HCT116 (cell line): Measurements from ENCODE around the gene DGCR6L. TPM values are rescaled to one million over a fixed set of nuclear protein-coding genes. Genes with fewer than 3 reads are reported as not detected.
A peak's percentile ranks its signal among the peaks of the same experiment; 100 is the strongest.
"Not testable (repeated sequence)": the region's sequence is repeated elsewhere in the genome, so short reads cannot be mapped to it uniquely, and the experiment has no call there.

Experiments used
- ATAC-seq: fragments of 200-7000 bp; cut with Tn5 transposase; 2 replicates; pipeline ENCODE4 v1.9.1; 2020; ENCODE audit warnings: mild to moderate bottlenecking, moderate library complexity
- BruUV-seq: library from RNA; stranded (reverse); fragments of 400-500 nt; replicated peaks from 2 replicates; lab custom pipeline; 2021; lab: Mats Ljungman, UMichigan
- CTCF ChIA-PET: fragments of 300-600 bp; sonication (Branson Sonifier 250); formaldehyde crosslinking; loops from one replicate; lab custom pipeline; 2021; ENCODE audit warnings: antibody characterized with exemption; lab: Charles Lee
- POLR2A ChIA-PET: fragments of 300-600, 350-600 bp; sonication (Branson Sonifier 250); formaldehyde crosslinking; loops from one replicate; lab custom pipeline; 2021; ENCODE audit warnings: antibody characterized with exemption; lab: Charles Lee
- RAD21 ChIA-PET, 2 experiments: fragments of 300-600 bp; sonication (Branson Sonifier 250); formaldehyde crosslinking; loops; one replicate each; lab custom pipeline; 2023; ENCODE audit warnings: low total read pairs in 2 of 2; ENCODE audit not compliant: uncharacterized antibody in 2 of 2, unreplicated experiment in 2 of 2, low non-redundant PET in 1 of 2; lab: Charles Lee
- DNase-seq: peaks from one replicate; pipeline ENCODE4 v3.0.0-alpha.2; 2010; ENCODE audit warnings: low read depth, low spot score
- H2AFZ ChIP-seq: fragments of 200-600 bp; shearing (Covaris generic), sonication (generic); 2 replicates; pipeline ENCODE4 v1.6.1; 2017; ENCODE audit warnings: low read depth, mixed run types, mixed read lengths, antibody characterized with exemption, low read length; ENCODE audit not compliant: poor library complexity, severe bottlenecking
- H3K27ac ChIP-seq: 2 replicates; pipeline ENCODE4 v1.5.1; 2012; ENCODE audit warnings: low read depth, low read length
- H3K27me3 ChIP-seq: fragments of 200-600 bp; sonication (generic); 2 replicates; pipeline ENCODE4 v1.6.1; 2016; ENCODE audit warnings: mixed run types, low read length, mixed read lengths; ENCODE audit not compliant: insufficient read depth
- H3K36me3 ChIP-seq, 2 experiments: fragments of 200-500 bp in 1 of 2; fragments of 200-600 bp in 1 of 2; sonication (Bioruptor generic) in 1 of 2; sonication (generic) in 1 of 2; 2 replicates each; pipeline versions ENCODE4 v1.5.1 to v1.6.1; 2014 to 2016; ENCODE audit warnings: low read length in 2 of 2, inconsistent platforms in 1 of 2, mixed read lengths in 1 of 2, mixed run types in 1 of 2; ENCODE audit not compliant: insufficient read depth in 2 of 2, control insufficient read depth in 1 of 2
- H3K4me1 ChIP-seq, 2 experiments: fragments of 200-600 bp in 1 of 2; sonication (generic) in 1 of 2; 2 replicates each; pipeline versions ENCODE4 v1.5.1 to v1.6.1; 2012 to 2017; ENCODE audit warnings: low read length in 2 of 2, inconsistent platforms in 1 of 2, mild to moderate bottlenecking in 1 of 2, mixed read lengths in 1 of 2, mixed run types in 1 of 2, moderate library complexity in 1 of 2; ENCODE audit not compliant: insufficient read depth in 2 of 2, control insufficient read depth in 1 of 2
- H3K4me2 ChIP-seq: fragments of 200-600 bp; sonication (generic); 2 replicates; pipeline ENCODE4 v1.6.1; 2017; ENCODE audit warnings: mixed run types, low read length, mixed read lengths
- H3K4me3 ChIP-seq, 2 experiments: fragments of 200-600 bp in 1 of 2; sonication (generic) in 1 of 2; replicated peaks in 1 of 2; 2 replicates each; pipeline ENCODE4 v1.5.1; 2011 to 2016; ENCODE audit warnings: low read length in 2 of 2, control low read depth in 1 of 2, low read depth in 1 of 2, mild to moderate bottlenecking in 1 of 2, mixed read lengths in 1 of 2, mixed run types in 1 of 2
- H3K79me2 ChIP-seq: fragments of 200-600 bp; sonication (generic); 2 replicates; pipeline ENCODE4 v1.6.1; 2017; ENCODE audit warnings: mild to moderate bottlenecking, mixed run types, low read length, moderate library complexity, mixed read lengths; ENCODE audit not compliant: insufficient read depth
- H3K9ac ChIP-seq: fragments of 200-600 bp; sonication (generic); 2 replicates; pipeline ENCODE4 v1.6.1; 2016; ENCODE audit warnings: low read length, mixed read lengths
- H3K9me2 ChIP-seq: fragments of 200-600 bp; sonication (generic), shearing (Covaris generic); 2 replicates; pipeline ENCODE4 v1.6.1; 2017; ENCODE audit warnings: mixed run types, mild to moderate bottlenecking, moderate library complexity; ENCODE audit not compliant: insufficient read depth
- H3K9me3 ChIP-seq, 2 experiments: fragments of 200-500 bp in 1 of 2; fragments of 200-600 bp in 1 of 2; sonication (Bioruptor generic) in 1 of 2; sonication (generic) in 1 of 2; 2 replicates each; pipeline ENCODE4 v1.6.1; 2014 to 2017; ENCODE audit warnings: low read length in 2 of 2, mixed read lengths in 2 of 2, inconsistent platforms in 1 of 2, low read depth in 1 of 2, mild to moderate bottlenecking in 1 of 2, mixed run types in 1 of 2, moderate library complexity in 1 of 2; ENCODE audit not compliant: control insufficient read depth in 1 of 2, insufficient read depth in 1 of 2
- H4K20me1 ChIP-seq: fragments of 200-600 bp; sonication (generic), shearing (Covaris generic); 2 replicates; pipeline ENCODE4 v1.6.1; 2017; ENCODE audit warnings: mixed run types, mild to moderate bottlenecking, moderate library complexity; ENCODE audit not compliant: insufficient read depth
- EGR1 ChIP-seq: IDR thresholded peaks from 2 replicates; pipeline ENCODE4 v1.6.1; 2012; ENCODE audit warnings: low read depth
- EZH2phosphoT487 ChIP-seq: fragments of 200-600 bp; IDR thresholded peaks from 2 replicates; pipeline ENCODE4 v1.6.1; 2018; ENCODE audit warnings: antibody characterized with exemption, borderline replicate concordance
- RAD21 ChIP-seq: IDR thresholded peaks from 2 replicates; pipeline ENCODE4 v1.6.1; 2012; ENCODE audit warnings: low read depth, mild to moderate bottlenecking
- SP1 ChIP-seq: IDR thresholded peaks from 2 replicates; pipeline ENCODE4 v1.6.1; 2012; ENCODE audit warnings: low read depth
- ZFX ChIP-seq: fragments of 450-650 bp; IDR thresholded peaks from 2 replicates; pipeline ENCODE4 v1.6.1; 2017
- intact Hi-C: fragments of 100-400 bp; cut with micrococcal nuclease; formaldehyde crosslinking; loops from 2 replicates; pipeline ENCODE4 v1.10.0; 2022
- total RNA-seq: library from RNA; stranded (reverse); gene quantifications from one replicate; pipeline ENCODE4 v1.2.1, GENCODE V29; 2021; ENCODE audit not compliant: unreplicated experiment

Gene DGCR6L
- total RNA-seq, 1 experiment from 2014 or later, result 44.9 TPM

DNA sequence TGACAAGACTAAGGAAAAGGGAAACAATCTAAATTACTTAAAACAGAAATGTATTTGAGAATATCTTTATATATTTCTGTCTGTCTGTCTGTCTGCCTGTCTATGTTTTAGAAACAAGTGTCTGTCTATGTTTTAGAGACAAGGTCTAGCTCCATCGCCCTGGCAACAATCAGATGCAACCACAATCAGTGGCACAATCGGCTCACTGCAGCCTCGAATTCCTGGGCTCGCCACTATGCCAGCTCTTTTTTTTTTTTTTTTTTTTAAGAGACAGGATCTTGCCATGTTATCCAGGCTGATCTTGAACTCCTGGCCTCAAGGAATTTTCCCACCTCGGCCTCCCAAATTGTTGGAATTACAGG lies 8.7 kb upstream of the DGCR6L start:
- RAD21 ChIA-PET, BruUV-seq, H3K9me2 ChIP-seq, H3K4me2 ChIP-seq, H3K79me2 ChIP-seq, H3K9me3 ChIP-seq, CTCF ChIA-PET, H4K20me1 ChIP-seq, H3K4me1 ChIP-seq, POLR2A ChIA-PET, H3K36me3 ChIP-seq, H2AFZ ChIP-seq, H3K27me3 ChIP-seq, H3K9ac ChIP-seq, intact Hi-C loops, DNase-seq, ATAC-seq, H3K4me3 ChIP-seq, H3K27ac ChIP-seq: not testable (repeated sequence)

DNA sequence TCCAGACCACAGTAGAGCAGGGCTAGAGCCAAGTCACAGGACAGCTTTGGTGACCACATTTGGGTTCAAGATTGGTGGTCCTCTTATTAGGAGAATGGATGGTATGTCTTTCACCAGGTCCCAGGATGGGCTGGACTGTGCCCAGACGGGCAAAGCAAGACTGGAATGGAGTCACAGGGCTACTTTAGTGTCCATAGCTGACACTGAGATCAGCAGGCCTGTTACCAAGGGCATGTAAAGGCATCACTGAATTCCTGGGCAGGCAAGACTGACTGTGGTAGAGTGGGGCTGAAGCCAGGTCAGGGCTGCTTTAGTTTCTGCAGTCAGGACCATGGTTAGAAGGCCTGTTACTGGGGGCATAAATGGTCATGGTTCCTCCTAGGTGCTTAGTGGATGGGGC lies 6.1 kb upstream of the DGCR6L start:
- H4K20me1 ChIP-seq, H3K27ac ChIP-seq, CTCF ChIA-PET, H3K4me2 ChIP-seq, H2AFZ ChIP-seq, DNase-seq, H3K27me3 ChIP-seq, POLR2A ChIA-PET, H3K79me2 ChIP-seq, intact Hi-C loops, H3K9me3 ChIP-seq, ATAC-seq, H3K9me2 ChIP-seq, H3K4me3 ChIP-seq, H3K36me3 ChIP-seq, RAD21 ChIA-PET, H3K9ac ChIP-seq, BruUV-seq: not testable (repeated sequence)
- peaks cover 0 to 21% of the 10 kb centered on the region in 2 experiments; a peak in 2 of 4 replicates for H3K4me1 ChIP-seq

DNA sequence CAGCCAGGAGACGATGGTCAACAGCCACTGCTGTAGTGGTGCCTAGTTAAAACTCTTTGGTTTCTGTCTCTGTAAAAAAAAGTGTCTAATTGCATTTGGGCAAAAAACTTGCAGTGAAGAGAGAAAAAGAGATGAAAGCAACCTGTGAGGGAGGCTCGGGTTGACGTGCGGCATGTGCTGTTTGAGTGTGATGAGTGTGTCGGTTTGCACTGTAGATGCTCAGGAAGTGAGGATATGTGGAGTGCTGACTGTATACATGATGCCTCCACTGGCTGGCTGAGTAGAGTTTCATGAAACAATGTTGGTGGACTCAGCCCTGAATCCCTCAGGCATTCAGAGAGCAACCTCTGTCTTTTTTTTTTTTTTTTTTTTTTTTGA lies 4.3 kb upstream of the DGCR6L start:
- POLR2A ChIA-PET, result no interaction called here

DNA sequence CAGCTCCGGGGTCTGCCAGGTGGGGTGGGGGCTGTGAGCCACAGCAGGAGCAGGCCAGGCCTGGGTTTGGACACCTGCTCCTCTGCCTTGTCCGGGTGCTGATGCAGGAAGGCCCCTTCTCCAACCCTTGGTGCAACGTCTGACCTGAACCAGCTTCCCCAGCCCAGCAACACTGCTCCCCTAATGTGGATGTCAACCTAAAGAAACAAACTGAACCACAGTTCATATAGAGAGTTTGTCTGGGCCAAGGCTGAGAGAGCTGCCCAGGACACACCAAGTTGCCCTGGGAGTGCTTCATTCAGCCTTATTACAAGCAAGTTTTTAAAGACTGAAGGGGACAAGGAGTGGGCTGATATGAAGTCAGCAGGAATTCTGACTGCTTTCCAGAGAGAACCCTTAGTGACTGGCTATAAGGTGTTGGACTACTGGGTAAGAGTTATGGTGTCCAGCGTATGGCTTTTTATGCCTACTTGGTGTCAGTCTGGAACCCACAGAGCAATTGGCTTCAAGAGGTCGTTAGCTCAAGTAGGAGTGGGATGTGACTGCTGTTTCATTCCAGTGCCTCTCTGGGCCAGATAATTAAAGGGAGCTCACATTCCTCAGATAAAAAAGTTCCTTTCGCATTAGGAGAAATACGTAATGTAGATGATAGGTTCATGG lies 1.8 kb upstream of the DGCR6L start:
- RAD21 ChIA-PET, H2AFZ ChIP-seq, H3K9ac ChIP-seq, DNase-seq, ATAC-seq, intact Hi-C loops, BruUV-seq, H3K79me2 ChIP-seq, H3K36me3 ChIP-seq, H3K9me3 ChIP-seq, H3K4me3 ChIP-seq, H4K20me1 ChIP-seq, POLR2A ChIA-PET, H3K27ac ChIP-seq, H3K27me3 ChIP-seq, H3K9me2 ChIP-seq: not testable (repeated sequence)
- Histone ChIP-seq H3K4me1 (peaks cover 5 to 41% of the 10 kb centered on the region in 2 experiments), H3K4me2 (peak overlapping the region; percentile 95)
- CTCF ChIA-PET, result interaction anchor here (0.8 kb wide), 1 partner anchor 8 kb away, joined by 5 read pairs; no protein-coding TSS in a partner anchor

More for the DNA sequence above, 4.3 kb upstream of the DGCR6L start:
- H3K9me2 ChIP-seq, result no peaks in the 10 kb centered on the region
- DNase-seq (no peak), ATAC-seq (no peak)
- no peaks in the 10 kb centered on the region for H3K36me3 ChIP-seq
- H3K27me3 ChIP-seq, result no peaks in the 10 kb centered on the region
- H3K4me2 ChIP-seq, result no peak overlapping the region
- no peak overlapping the region for H2AFZ ChIP-seq
- no peak overlapping the region for H3K9ac ChIP-seq
- no TSS peak for BruUV-seq
- TF ChIP-seq EGR1 (no peak), EZH2phosphoT487 (no peak), SP1 (no peak), ZFX (no peak), RAD21 (no peak)
- ChIA-PET RAD21 (no interaction called here), CTCF (no interaction called here)
- intact Hi-C loops, result no loop called here
- H4K20me1 ChIP-seq, result no peaks in the 10 kb centered on the region
- no peaks in the 10 kb centered on the region for H3K9me3 ChIP-seq
- peaks cover 6% of the 10 kb centered on the region; the same call in 1 of the 2 replicates for H3K79me2 ChIP-seq
- H3K27ac ChIP-seq, result no peak overlapping the region
- no peak overlapping the region for H3K4me3 ChIP-seq
- peaks cover 0 to 28% of the 10 kb centered on the region in 2 experiments; a peak in 2 of 4 replicates for H3K4me1 ChIP-seq
